GM23338 (cell line): ENCODE measurements around the gene ADGRV1. TPM values are rescaled to one million over a fixed set of nuclear protein-coding genes. Genes with fewer than 3 reads are reported as not detected.

Experiments
- ATAC-seq: fragments of 200-7000 bp; cut with Tn5 transposase; 3 replicates; pipeline ENCODE4 v1.9.1; 2020
- DNase-seq: peaks from one replicate; pipeline ENCODE4 v3.0.0-alpha.2; 2015; ENCODE audit warnings: low spot score
- H2AFZ ChIP-seq: fragments of 200-600 bp; sonication (generic); 2 replicates; pipeline ENCODE4 v1.8.0; 2016; ENCODE audit warnings: antibody characterized with exemption, mild to moderate bottlenecking, moderate library complexity
- H3F3A ChIP-seq: fragments of 200-600 bp; sonication (generic); replicated peaks from 2 replicates; pipeline ENCODE4 v1.8.0; 2017; ENCODE audit warnings: antibody characterized with exemption, mixed run types, low read depth
- H3K27ac ChIP-seq: fragments of 200-600 bp; sonication (generic); 2 replicates; pipeline ENCODE4 v1.6.1; 2016; ENCODE audit warnings: low read depth
- H3K27me3 ChIP-seq: fragments of 200-600 bp; sonication (generic); 2 replicates; pipeline ENCODE4 v1.8.0; 2016; ENCODE audit warnings: mild to moderate bottlenecking, mixed run types, moderate library complexity; ENCODE audit not compliant: insufficient read depth
- H3K36me3 ChIP-seq: fragments of 200-600 bp; sonication (generic); 2 replicates; pipeline ENCODE4 v1.8.0; 2016; ENCODE audit warnings: mild to moderate bottlenecking; ENCODE audit not compliant: insufficient read depth
- H3K4me1 ChIP-seq: fragments of 200-600 bp; sonication (generic); 2 replicates; pipeline ENCODE4 v1.8.0; 2016; ENCODE audit warnings: mild to moderate bottlenecking, moderate library complexity; ENCODE audit not compliant: insufficient read depth
- H3K4me2 ChIP-seq: fragments of 200-600 bp; sonication (generic); 2 replicates; pipeline ENCODE4 v1.7.1; 2017; ENCODE audit warnings: mixed run types
- H3K4me3 ChIP-seq: fragments of 200-600 bp; sonication (generic); 2 replicates; pipeline ENCODE4 v1.6.1; 2016; ENCODE audit warnings: mixed run types
- H3K79me2 ChIP-seq: fragments of 200-600 bp; sonication (generic); replicated peaks from 2 replicates; pipeline ENCODE4 v1.8.0; 2017; ENCODE audit warnings: mild to moderate bottlenecking; ENCODE audit not compliant: insufficient read depth
- H3K9me2 ChIP-seq: fragments of 200-600 bp; sonication (generic); 2 replicates; pipeline ENCODE4 v1.8.0; 2017; ENCODE audit not compliant: insufficient read depth
- H4K20me1 ChIP-seq: fragments of 200-600 bp; sonication (generic); replicated peaks from 2 replicates; pipeline ENCODE4 v1.8.0; 2017; ENCODE audit warnings: mild to moderate bottlenecking; ENCODE audit not compliant: insufficient read depth
- H3K27ac Mint-ChIP-seq: 2 replicates; pipeline ENCODE4 v1.8.0; 2020; ENCODE audit warnings: inconsistent platforms, mild to moderate bottlenecking, moderate library complexity, mixed read lengths
- H3K27me3 Mint-ChIP-seq: 3 replicates; pipeline ENCODE4 v1.8.0; 2022; ENCODE audit warnings: low read depth, mild to moderate bottlenecking, moderate library complexity, mixed read lengths, inconsistent platforms; ENCODE audit not compliant: insufficient read depth, poor library complexity
- H3K36me3 Mint-ChIP-seq: 3 replicates; pipeline ENCODE4 v1.8.0; 2021; ENCODE audit warnings: low read depth, mild to moderate bottlenecking, inconsistent platforms, moderate library complexity, mixed read lengths
- H3K4me1 Mint-ChIP-seq: 3 replicates; pipeline ENCODE4 v1.8.0; 2020; ENCODE audit warnings: mild to moderate bottlenecking, inconsistent platforms, mixed read lengths
- H3K4me3 Mint-ChIP-seq: 3 replicates; pipeline ENCODE4 v1.8.0; 2021; ENCODE audit warnings: moderate library complexity, mild to moderate bottlenecking, inconsistent platforms, mixed read lengths
- H3K9me3 Mint-ChIP-seq: 3 replicates; pipeline ENCODE4 v1.8.0; 2020; ENCODE audit warnings: moderate library complexity, mild to moderate bottlenecking, inconsistent platforms, mixed read lengths
- EZH2 ChIP-seq: fragments of 200-600 bp; sonication (generic); IDR thresholded peaks from one replicate; pipeline ENCODE4 v1.8.0; 2017; ENCODE audit warnings: antibody characterized with exemption, mild to moderate bottlenecking, low read depth; ENCODE audit not compliant: unreplicated experiment
- EZH2phosphoT487 ChIP-seq: fragments of 200-600 bp; sonication (generic); IDR thresholded peaks from one replicate; pipeline ENCODE4 v1.8.1; 2018; ENCODE audit warnings: antibody characterized with exemption; ENCODE audit not compliant: unreplicated experiment
- NANOG ChIP-seq: IDR thresholded peaks from 2 replicates; pipeline ENCODE4 v1.6.1; 2016; ENCODE audit warnings: antibody characterized with exemption, borderline replicate concordance
- STAT1 ChIP-seq: IDR thresholded peaks from one replicate; pipeline ENCODE4 v1.6.1; 2016; ENCODE audit warnings: antibody characterized with exemption; ENCODE audit not compliant: unreplicated experiment
- polyA plus RNA-seq: library from polyadenylated mRNA; unstranded; fragments of >200 nt; fragmentation: Nextera tagmentation; extraction: Ambion mirVana; gene quantifications from 2 replicates; pipeline ENCODE4 v1.2.1, GENCODE V29; 2016
- total RNA-seq: library from RNA; depleted of rRNA; stranded (reverse); fragments of >200 nt; shearing (Covaris generic); gene quantifications from 2 replicates; pipeline ENCODE4 v1.2.3, GENCODE V29; 2014
- TF ChIP-seq, protein P1 (sequence below): IDR thresholded peaks from one replicate; pipeline ENCODE4 v1.6.1; 2018; ENCODE audit warnings: antibody characterized with exemption; ENCODE audit not compliant: unreplicated experiment

Gene ADGRV1
- total and polyA plus RNA-seq, 2 experiments from 2014 or later = 46.1 to 149 TPM

- H3K36me3 ChIP-seq = no peaks in the 10 kb centered on the region
- H3K4me3 Mint-ChIP-seq = no peak overlapping the region
- H4K20me1 ChIP-seq = no peaks in the 10 kb centered on the region
- H3K27ac Mint-ChIP-seq = no peak overlapping the region; the same call in 1 of the 2 replicates
- no peaks in the 10 kb centered on the region for H3K27me3 ChIP-seq
- peaks cover 32% of the 10 kb centered on the region for H3K4me1 Mint-ChIP-seq
- H3K9me3 Mint-ChIP-seq = no peaks in the 10 kb centered on the region
- H3K4me2 ChIP-seq = no peak overlapping the region
- H3K27ac ChIP-seq = peak overlapping the region; percentile 23; the same call in 1 of the 2 replicates
- no peak overlapping the region for H2AFZ ChIP-seq
- no peaks in the 10 kb centered on the region for H3F3A ChIP-seq
- no peak; the same call in 2 of the 3 replicates for ATAC-seq
- H3K4me1 ChIP-seq = peaks cover 25% of the 10 kb centered on the region
- H3K9me2 ChIP-seq = no peaks in the 10 kb centered on the region
- TF ChIP-seq STAT1 (no peak), EZH2 (no peak), NANOG (no peak)
- TF ChIP-seq, protein P1, sequence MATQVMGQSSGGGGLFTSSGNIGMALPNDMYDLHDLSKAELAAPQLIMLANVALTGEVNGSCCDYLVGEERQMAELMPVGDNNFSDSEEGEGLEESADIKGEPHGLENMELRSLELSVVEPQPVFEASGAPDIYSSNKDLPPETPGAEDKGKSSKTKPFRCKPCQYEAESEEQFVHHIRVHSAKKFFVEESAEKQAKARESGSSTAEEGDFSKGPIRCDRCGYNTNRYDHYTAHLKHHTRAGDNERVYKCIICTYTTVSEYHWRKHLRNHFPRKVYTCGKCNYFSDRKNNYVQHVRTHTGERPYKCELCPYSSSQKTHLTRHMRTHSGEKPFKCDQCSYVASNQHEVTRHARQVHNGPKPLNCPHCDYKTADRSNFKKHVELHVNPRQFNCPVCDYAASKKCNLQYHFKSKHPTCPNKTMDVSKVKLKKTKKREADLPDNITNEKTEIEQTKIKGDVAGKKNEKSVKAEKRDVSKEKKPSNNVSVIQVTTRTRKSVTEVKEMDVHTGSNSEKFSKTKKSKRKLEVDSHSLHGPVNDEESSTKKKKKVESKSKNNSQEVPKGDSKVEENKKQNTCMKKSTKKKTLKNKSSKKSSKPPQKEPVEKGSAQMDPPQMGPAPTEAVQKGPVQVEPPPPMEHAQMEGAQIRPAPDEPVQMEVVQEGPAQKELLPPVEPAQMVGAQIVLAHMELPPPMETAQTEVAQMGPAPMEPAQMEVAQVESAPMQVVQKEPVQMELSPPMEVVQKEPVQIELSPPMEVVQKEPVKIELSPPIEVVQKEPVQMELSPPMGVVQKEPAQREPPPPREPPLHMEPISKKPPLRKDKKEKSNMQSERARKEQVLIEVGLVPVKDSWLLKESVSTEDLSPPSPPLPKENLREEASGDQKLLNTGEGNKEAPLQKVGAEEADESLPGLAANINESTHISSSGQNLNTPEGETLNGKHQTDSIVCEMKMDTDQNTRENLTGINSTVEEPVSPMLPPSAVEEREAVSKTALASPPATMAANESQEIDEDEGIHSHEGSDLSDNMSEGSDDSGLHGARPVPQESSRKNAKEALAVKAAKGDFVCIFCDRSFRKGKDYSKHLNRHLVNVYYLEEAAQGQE = no peak
- H3K27me3 Mint-ChIP-seq = peaks cover 2% of the 10 kb centered on the region
- peak; percentile 33 for DNase-seq
- no peaks in the 10 kb centered on the region for H3K79me2 ChIP-seq
- peaks cover 3% of the 10 kb centered on the region; the same call in 1 of the 3 replicates for H3K36me3 Mint-ChIP-seq
- H3K4me3 ChIP-seq = no peak overlapping the region
Measured at GRCh38 chr5:91091471-91092234, 533.1 kb downstream of the ADGRV1 start.

- peaks cover 43% of the 10 kb centered on the region for H3K4me1 Mint-ChIP-seq
- no peak overlapping the region for H3K4me3 ChIP-seq
- H3F3A ChIP-seq = no peaks in the 10 kb centered on the region
- H3K27ac ChIP-seq = no peak overlapping the region
- H3K36me3 Mint-ChIP-seq = peaks cover 3% of the 10 kb centered on the region; the same call in 1 of the 3 replicates
- H4K20me1 ChIP-seq = no peaks in the 10 kb centered on the region
- ATAC-seq (no peak), DNase-seq (no peak)
- peaks cover 2% of the 10 kb centered on the region for H3K27me3 Mint-ChIP-seq
- H3K4me1 ChIP-seq = peaks cover 38% of the 10 kb centered on the region
- H3K4me3 Mint-ChIP-seq = no peak overlapping the region
- H3K9me2 ChIP-seq = no peaks in the 10 kb centered on the region
- no peaks in the 10 kb centered on the region for H3K36me3 ChIP-seq
- H3K27ac Mint-ChIP-seq = no peak overlapping the region
- TF ChIP-seq EZH2phosphoT487 = no peak
- no peak for TF ChIP-seq STAT1
- H3K79me2 ChIP-seq = no peaks in the 10 kb centered on the region
- H3K27me3 ChIP-seq = no peaks in the 10 kb centered on the region
- H3K9me3 Mint-ChIP-seq = no peaks in the 10 kb centered on the region
- no peak overlapping the region for H3K4me2 ChIP-seq
- H2AFZ ChIP-seq = no peak overlapping the region
Measured at GRCh38 chr5:91092859-91093783, 534.5 kb downstream of the ADGRV1 start.
